B cell (primary cell): Measurements from ENCODE around the gene HSPA12B. TPM values are rescaled to one million over a fixed set of nuclear protein-coding genes. Genes with fewer than 3 reads are reported as not detected.

Source experiments
- ATAC-seq: fragments of 200-7000 bp; cut with Tn5 transposase; one replicate; pipeline ENCODE4 v1.10.0; 2021; ENCODE audit warnings: low read depth, mild to moderate bottlenecking, moderate number of reproducible peaks, moderate library complexity
- CTCF ChIA-PET: fragments of 350-600 bp; sonication (Branson Sonifier 250); formaldehyde crosslinking; loops from one replicate; lab custom pipeline; 2021; ENCODE audit warnings: antibody characterized with exemption, inconsistent platforms; lab: Charles Lee
- POLR2A ChIA-PET: fragments of 350-600 bp; sonication (Branson Sonifier 250); formaldehyde crosslinking; loops from one replicate; lab custom pipeline; 2021; ENCODE audit warnings: antibody characterized with exemption; lab: Charles Lee
- DNase-seq: peaks from one replicate; pipeline ENCODE4 v3.0.0; 2013
- H2AFZ ChIP-seq: 2 replicates; pipeline ENCODE4 v1.6.1; 2012; ENCODE audit warnings: mild to moderate bottlenecking, low read depth, low read length; ENCODE audit not compliant: insufficient read depth, poor library complexity, severe bottlenecking
- H3K27ac ChIP-seq, 2 donors: 1 replicate in 1 of 2; 2 replicates in 1 of 2; pipeline ENCODE4 v1.5.1; 2012 to 2013; ENCODE audit warnings: low read length in 2 of 2, mild to moderate bottlenecking in 2 of 2, moderate library complexity in 1 of 2
- H3K27me3 ChIP-seq, 4 experiments: fragments of 200-600 bp in 1 of 4; sonication (generic) in 1 of 4; replicated peaks in 1 of 4; 1 replicate in 2 of 4; 2 replicates in 2 of 4; pipeline versions ENCODE4 v1.6.1 to v1.7.0; 2013 to 2016; ENCODE audit warnings: low read length in 3 of 4, mild to moderate bottlenecking in 2 of 4, mixed read lengths in 1 of 4, moderate library complexity in 1 of 4; ENCODE audit not compliant: insufficient read depth in 4 of 4, control insufficient read depth in 3 of 4; ENCODE audit errors: control extremely low read depth in 1 of 4
- H3K36me3 ChIP-seq, 2 experiments: replicated peaks in 1 of 2; 1 replicate in 1 of 2; 2 replicates in 1 of 2; pipeline versions ENCODE4 v1.6.1 to v1.7.1; 2013; ENCODE audit warnings: low read length in 1 of 2; ENCODE audit not compliant: insufficient read depth in 2 of 2, control insufficient read depth in 1 of 2; ENCODE audit errors: control extremely low read depth in 1 of 2, extremely low read depth in 1 of 2
- H3K4me1 ChIP-seq, 2 donors: fragments of 200-600 bp in 1 of 2; sonication (generic) in 1 of 2; 1 replicate in 1 of 2; 2 replicates in 1 of 2; pipeline versions ENCODE4 v1.5.1 to v1.6.1; 2013 to 2017; ENCODE audit warnings: low read length in 2 of 2; ENCODE audit not compliant: control insufficient read depth in 2 of 2, insufficient read depth in 2 of 2
- H3K4me2 ChIP-seq: replicated peaks from 2 replicates; pipeline ENCODE3; 2012; ENCODE audit warnings: mild to moderate bottlenecking, low read depth, low read length; ENCODE audit not compliant: poor library complexity, severe bottlenecking
- H3K4me3 ChIP-seq, 5 experiments: fragments of 200-600 bp in 1 of 5; sonication (generic) in 1 of 5; 1 replicate in 3 of 5; 2 replicates in 2 of 5; pipeline versions ENCODE4 v1.5.1 to v1.7.0; 2011 to 2016; ENCODE audit warnings: low read length in 4 of 5, mild to moderate bottlenecking in 4 of 5, low read depth in 2 of 5, control low read depth in 1 of 5, moderate library complexity in 1 of 5; ENCODE audit not compliant: insufficient read depth in 1 of 5; ENCODE audit errors: control extremely low read depth in 1 of 5, extremely low read depth in 1 of 5
- H3K79me2 ChIP-seq: fragments of 200-600 bp; sonication (generic); one replicate; pipeline ENCODE4 v1.6.0; 2016; ENCODE audit warnings: low read length; ENCODE audit not compliant: control insufficient read depth, insufficient read depth
- H3K9ac ChIP-seq: fragments of 200-600 bp; sonication (generic); 2 replicates; pipeline ENCODE4 v1.6.1; 2017; ENCODE audit warnings: mild to moderate bottlenecking, low read length, moderate library complexity
- H3K9me3 ChIP-seq, 3 donors: one replicate each; pipeline versions ENCODE4 v1.6.1 to v1.7.1; 2013; ENCODE audit warnings: low read length in 2 of 3; ENCODE audit not compliant: control insufficient read depth in 2 of 3, insufficient read depth in 1 of 3; ENCODE audit errors: control extremely low read depth in 1 of 3
- H4K20me1 ChIP-seq: 2 replicates; pipeline ENCODE4 v1.6.0; 2012; ENCODE audit warnings: mild to moderate bottlenecking, low read length; ENCODE audit not compliant: insufficient read depth, control insufficient read depth, poor library complexity, severe bottlenecking
- H3K27ac Mint-ChIP-seq: one replicate; pipeline ENCODE4 v1.8.0; 2021; ENCODE audit warnings: mixed read lengths
- H3K27me3 Mint-ChIP-seq: one replicate; pipeline ENCODE4 v1.8.0; 2021; ENCODE audit warnings: mixed read lengths
- H3K4me1 Mint-ChIP-seq: one replicate; pipeline ENCODE4 v1.8.0; 2021; ENCODE audit warnings: mixed read lengths
- H3K4me3 Mint-ChIP-seq: one replicate; pipeline ENCODE4 v1.8.0; 2021; ENCODE audit warnings: mixed read lengths
- H3K9me3 Mint-ChIP-seq: one replicate; pipeline ENCODE4 v1.8.0; 2022; ENCODE audit warnings: mixed read lengths; ENCODE audit not compliant: insufficient read depth
- EZH2 ChIP-seq: IDR thresholded peaks from 2 replicates; pipeline ENCODE4 v1.6.1; 2012; ENCODE audit warnings: borderline replicate concordance, low read depth, mild to moderate bottlenecking, moderate library complexity, low read length; ENCODE audit not compliant: insufficient read depth, poor library complexity, severe bottlenecking
- WGBS: methylation state at CpG from one replicate; pipeline ENCODE4 v1.1.5; 2013; ENCODE audit warnings: missing lambda C conversion rate; ENCODE audit not compliant: insufficient coverage; 5-methylcytosine and 5-hydroxymethylcytosine counted together
- intact Hi-C: fragments of 100-400 bp; cut with micrococcal nuclease; formaldehyde crosslinking; loops from one replicate; pipeline ENCODE4 v1.10.0; 2022
- polyA plus RNA-seq: library from polyadenylated mRNA; depleted of rRNA; stranded (reverse); fragments of >200 nt; gene quantifications from 2 replicates; pipeline ENCODE4 v1.2.3, GENCODE V29; 2012
- total RNA-seq, 2 donors: library from RNA; stranded (reverse); fragments of 120-200 nt in 1 of 2; gene quantifications; 1 replicate in 1 of 2; 2 replicates in 1 of 2; pipeline versions ENCODE4 v1.2.3 to v1.2.4, GENCODE V29; 2013 to 2022
- TF ChIP-seq, protein P1 (sequence below): fragments of 200-600 bp; IDR thresholded peaks from one replicate; pipeline ENCODE4 v1.8.0; 2022; ENCODE audit warnings: antibody characterized with exemption, mild to moderate bottlenecking

The HSPA12B gene
- total and polyA plus RNA-seq, 2 donors (not counting 1 experiment from before 2014, with no cell fraction given) = not detected

- Histone ChIP-seq H3K9me3 (peaks cover 0 to 6% (median 0%) of the 10 kb centered on the region in 3 donors), H3K4me2 (no peak overlapping the region), H3K4me1 (no peaks in the 10 kb centered on the region), H2AFZ (no peak overlapping the region), H3K4me3 (no peak overlapping the region), H3K27ac (no peak overlapping the region), H3K79me2 (no peaks in the 10 kb centered on the region), H3K9ac (no peak overlapping the region), H4K20me1 (no peaks in the 10 kb centered on the region), H3K27me3 (peaks cover 0 to 8% (median 0%) of the 10 kb centered on the region in 4 experiments), H3K36me3 (no peaks in the 10 kb centered on the region)
- no peaks in the 10 kb centered on the region for H3K4me1 Mint-ChIP-seq
- peaks cover 26% of the 10 kb centered on the region for H3K27me3 Mint-ChIP-seq
- WGBS = no CpG with 5 or more reads among the region's 2 CpGs
- DNase-seq (no peak), ATAC-seq (no peak)
- ChIA-PET CTCF (interaction anchor here (1.3 kb wide), 1 partner anchor 23 kb away, joined by 4 read pairs; no protein-coding TSS in a partner anchor), POLR2A (no interaction called here)
- no peak overlapping the region for H3K4me3 Mint-ChIP-seq
- intact Hi-C loops = no loop called here
- no peak overlapping the region for H3K27ac Mint-ChIP-seq
- no peaks in the 10 kb centered on the region for H3K9me3 Mint-ChIP-seq
- no peak for TF ChIP-seq EZH2
- TF ChIP-seq, protein P1, sequence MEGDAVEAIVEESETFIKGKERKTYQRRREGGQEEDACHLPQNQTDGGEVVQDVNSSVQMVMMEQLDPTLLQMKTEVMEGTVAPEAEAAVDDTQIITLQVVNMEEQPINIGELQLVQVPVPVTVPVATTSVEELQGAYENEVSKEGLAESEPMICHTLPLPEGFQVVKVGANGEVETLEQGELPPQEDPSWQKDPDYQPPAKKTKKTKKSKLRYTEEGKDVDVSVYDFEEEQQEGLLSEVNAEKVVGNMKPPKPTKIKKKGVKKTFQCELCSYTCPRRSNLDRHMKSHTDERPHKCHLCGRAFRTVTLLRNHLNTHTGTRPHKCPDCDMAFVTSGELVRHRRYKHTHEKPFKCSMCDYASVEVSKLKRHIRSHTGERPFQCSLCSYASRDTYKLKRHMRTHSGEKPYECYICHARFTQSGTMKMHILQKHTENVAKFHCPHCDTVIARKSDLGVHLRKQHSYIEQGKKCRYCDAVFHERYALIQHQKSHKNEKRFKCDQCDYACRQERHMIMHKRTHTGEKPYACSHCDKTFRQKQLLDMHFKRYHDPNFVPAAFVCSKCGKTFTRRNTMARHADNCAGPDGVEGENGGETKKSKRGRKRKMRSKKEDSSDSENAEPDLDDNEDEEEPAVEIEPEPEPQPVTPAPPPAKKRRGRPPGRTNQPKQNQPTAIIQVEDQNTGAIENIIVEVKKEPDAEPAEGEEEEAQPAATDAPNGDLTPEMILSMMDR = no peak
These were observed 44.8 kb upstream of the HSPA12B start for GRCh38 chr20:3687655-3688054.

DNA sequence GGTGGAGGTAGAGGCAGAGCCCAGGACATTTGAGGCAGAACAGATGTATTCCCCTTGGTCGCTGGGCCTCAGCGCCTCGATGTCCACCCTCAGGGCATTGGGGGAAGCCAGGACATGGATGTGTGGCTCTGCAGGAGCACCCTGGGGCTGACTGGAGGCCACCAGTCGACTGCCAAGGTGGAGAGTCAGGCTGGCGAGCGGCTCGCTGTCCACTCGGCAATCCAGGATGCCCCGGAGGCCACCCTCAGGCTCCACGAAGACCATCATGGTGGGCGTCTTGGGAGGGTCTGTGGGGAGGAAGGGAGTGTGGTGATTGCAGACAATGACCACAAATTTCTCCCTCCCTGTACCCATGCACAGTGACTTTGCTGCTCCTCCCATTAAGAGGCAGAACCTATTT is 42.5 kb upstream of the HSPA12B start:
- Mint-ChIP-seq H3K4me1 (no peaks in the 10 kb centered on the region), H3K27me3 (peaks cover 12% of the 10 kb centered on the region), H3K4me3 (no peak overlapping the region), H3K9me3 (no peaks in the 10 kb centered on the region), H3K27ac (no peak overlapping the region)
- H3K27ac ChIP-seq = no peak overlapping the region
- H3K27me3 ChIP-seq = peaks cover 0 to 8% (median 0%) of the 10 kb centered on the region in 4 experiments
- no peak overlapping the region for H2AFZ ChIP-seq
- ChIA-PET POLR2A (no interaction called here), CTCF (interaction anchor here (0.6 kb wide), 1 partner anchor 27 kb away, joined by 3 read pairs; no protein-coding TSS in a partner anchor)
- no peak overlapping the region for H3K4me2 ChIP-seq
- no peak overlapping the region for H3K4me3 ChIP-seq
- H4K20me1 ChIP-seq = no peaks in the 10 kb centered on the region
- H3K9me3 ChIP-seq = peaks cover 0 to 6% (median 0%) of the 10 kb centered on the region in 3 donors
- H3K9ac ChIP-seq = no peak overlapping the region
- DNase-seq (no peak), ATAC-seq (no peak)
- 90% methylated on average over 5 of the region's 11 CpGs for WGBS
- no peaks in the 10 kb centered on the region for H3K79me2 ChIP-seq
- no peaks in the 10 kb centered on the region for H3K4me1 ChIP-seq
- TF ChIP-seq, protein P1 = no peak
- no peak for TF ChIP-seq EZH2
- intact Hi-C loops = no loop called here
- H3K36me3 ChIP-seq = no peaks in the 10 kb centered on the region
